Measurements from ENCODE around the gene TFCP2L1. TPM values are rescaled to one million over a fixed set of nuclear protein-coding genes. Genes with fewer than 3 reads are reported as not detected.
A peak's percentile ranks its signal among the peaks of the same experiment; 100 is the strongest.

The TFCP2L1 gene
- total RNA-seq, 1 experiment from 2014 or later = 29.8 TPM

DNA sequence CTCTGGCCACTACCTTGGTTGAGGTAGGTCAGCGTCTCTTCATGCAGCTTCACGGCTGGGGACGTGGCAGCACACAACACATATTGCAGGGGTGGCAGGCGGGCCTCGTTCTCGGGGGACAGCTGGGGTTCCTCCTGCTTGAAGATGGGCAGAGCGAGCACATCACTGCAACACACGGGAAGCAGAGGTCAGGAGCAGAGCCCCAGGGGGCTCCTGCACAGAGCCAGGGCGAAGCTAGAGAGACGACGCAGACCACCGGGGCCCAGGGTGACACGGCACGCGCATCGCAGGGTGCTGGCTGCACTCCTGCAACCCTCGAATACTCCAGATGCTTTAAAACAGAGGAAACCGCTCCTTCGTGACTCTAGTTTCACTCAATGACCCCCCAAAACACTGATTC lies 3.9 kb downstream of the TFCP2L1 start:
- Mint-ChIP-seq H3K27ac (ENCODE audit: unreplicated experiment) (no peak overlapping the region), H3K27me3 (ENCODE audit: unreplicated experiment) (no peaks in the 10 kb centered on the region), H3K4me3 (ENCODE audit: low read depth, unreplicated experiment) (peak overlapping the region; percentile 88), H3K4me1 (ENCODE audit: low read depth, unreplicated experiment) (peaks cover 37% of the 10 kb centered on the region), H3K36me3 (ENCODE audit: insufficient read depth, unreplicated experiment) (peaks cover 45% of the 10 kb centered on the region), H3K9me3 (ENCODE audit: low read depth, unreplicated experiment) (no peaks in the 10 kb centered on the region)
- TF ChIP-seq, protein P1, sequence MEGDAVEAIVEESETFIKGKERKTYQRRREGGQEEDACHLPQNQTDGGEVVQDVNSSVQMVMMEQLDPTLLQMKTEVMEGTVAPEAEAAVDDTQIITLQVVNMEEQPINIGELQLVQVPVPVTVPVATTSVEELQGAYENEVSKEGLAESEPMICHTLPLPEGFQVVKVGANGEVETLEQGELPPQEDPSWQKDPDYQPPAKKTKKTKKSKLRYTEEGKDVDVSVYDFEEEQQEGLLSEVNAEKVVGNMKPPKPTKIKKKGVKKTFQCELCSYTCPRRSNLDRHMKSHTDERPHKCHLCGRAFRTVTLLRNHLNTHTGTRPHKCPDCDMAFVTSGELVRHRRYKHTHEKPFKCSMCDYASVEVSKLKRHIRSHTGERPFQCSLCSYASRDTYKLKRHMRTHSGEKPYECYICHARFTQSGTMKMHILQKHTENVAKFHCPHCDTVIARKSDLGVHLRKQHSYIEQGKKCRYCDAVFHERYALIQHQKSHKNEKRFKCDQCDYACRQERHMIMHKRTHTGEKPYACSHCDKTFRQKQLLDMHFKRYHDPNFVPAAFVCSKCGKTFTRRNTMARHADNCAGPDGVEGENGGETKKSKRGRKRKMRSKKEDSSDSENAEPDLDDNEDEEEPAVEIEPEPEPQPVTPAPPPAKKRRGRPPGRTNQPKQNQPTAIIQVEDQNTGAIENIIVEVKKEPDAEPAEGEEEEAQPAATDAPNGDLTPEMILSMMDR (IDR thresholded peaks at IDR 0.05; ENCODE audit: unreplicated experiment) = no peak
- intact Hi-C loops (cut with micrococcal nuclease; ENCODE audit: unreplicated experiment) = loop anchor here (10.0 kb wide), 1 partner anchor 146 kb away; no protein-coding TSS in a partner anchor
- no peak for DNase-seq
- CTCF ChIA-PET = interaction anchor here (0.6 kb wide), 1 partner anchor 15 kb away, joined by 3 read pairs; no protein-coding TSS in a partner anchor
- BruUV-seq (replicated peaks) = no TSS peak

DNA sequence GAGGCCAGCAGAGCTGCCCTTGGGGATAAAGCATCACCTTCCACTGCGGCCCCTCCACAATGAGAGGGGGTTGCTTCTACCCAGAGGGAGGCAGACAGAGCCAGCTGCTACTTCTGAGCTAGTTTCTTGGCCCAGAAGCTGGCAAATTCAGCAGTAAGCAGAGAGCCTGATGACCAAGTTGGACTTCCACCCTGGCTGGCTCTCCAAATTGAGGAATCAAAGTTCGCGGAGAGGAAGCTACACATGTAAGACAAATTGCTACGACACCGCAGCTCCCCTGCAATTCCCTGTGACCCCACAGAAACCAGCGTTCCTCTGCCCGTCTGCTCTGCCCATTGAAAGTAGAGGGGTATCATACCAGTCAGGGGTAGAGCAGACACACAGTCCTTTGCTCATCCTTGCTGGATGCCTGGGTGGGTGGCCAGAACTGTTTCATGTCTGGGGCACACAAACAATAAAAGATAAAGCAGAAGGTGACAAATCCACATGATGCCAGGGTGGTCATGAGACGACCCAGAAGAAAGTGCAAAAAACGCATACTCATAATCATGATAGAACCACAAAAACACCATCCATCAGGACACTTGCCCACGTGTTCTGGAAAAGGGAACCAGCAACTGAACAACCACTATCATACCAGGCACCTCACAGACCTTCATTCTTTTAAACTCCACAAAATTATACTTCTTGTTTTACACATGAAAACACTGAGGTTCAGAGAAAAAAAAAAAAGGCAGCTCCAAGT lies 5.4 kb downstream of the TFCP2L1 start:
- BruUV-seq (replicated peaks) = no TSS peak
- CTCF ChIA-PET = no interaction called here

DNA sequence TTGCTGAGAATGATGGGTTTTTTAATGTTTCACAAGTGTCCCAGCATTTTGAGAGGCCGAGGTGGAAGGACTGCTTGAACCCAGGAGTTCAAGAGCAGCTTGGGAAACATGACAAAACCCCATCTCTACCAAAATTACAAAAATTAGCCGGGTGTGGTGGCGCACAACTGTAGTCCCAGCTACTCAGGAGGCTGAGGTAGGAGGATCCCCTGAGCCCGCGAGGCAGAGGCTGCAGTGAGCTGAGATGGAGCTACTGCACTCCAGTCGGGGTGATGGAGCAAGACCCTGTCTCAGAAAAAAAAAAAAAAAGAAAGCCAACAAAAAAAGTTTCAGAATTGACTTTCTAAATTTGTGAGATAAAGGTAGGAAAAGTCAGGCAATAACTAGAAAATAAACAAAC lies 8.7 kb downstream of the TFCP2L1 start:
- peaks cover 18% of the 10 kb centered on the region for H3K36me3 Mint-ChIP-seq (ENCODE audit: insufficient read depth, unreplicated experiment)
- DNase-seq = no peak
- no peaks in the 10 kb centered on the region for H3K9me3 Mint-ChIP-seq (ENCODE audit: low read depth, unreplicated experiment)
- TF ChIP-seq, protein P1 (IDR thresholded peaks at IDR 0.05; ENCODE audit: unreplicated experiment) = no peak
- no TSS peak for BruUV-seq (replicated peaks)
- H3K27ac Mint-ChIP-seq (ENCODE audit: unreplicated experiment) = no peak overlapping the region
- H3K4me3 Mint-ChIP-seq (ENCODE audit: low read depth, unreplicated experiment) = no peak overlapping the region
- intact Hi-C loops (cut with micrococcal nuclease; ENCODE audit: unreplicated experiment) = no loop called here
- peaks cover 30% of the 10 kb centered on the region for H3K4me1 Mint-ChIP-seq (ENCODE audit: low read depth, unreplicated experiment)
- CTCF ChIA-PET = no interaction called here
- no peaks in the 10 kb centered on the region for H3K27me3 Mint-ChIP-seq (ENCODE audit: unreplicated experiment)

More for the DNA sequence above, 5.4 kb downstream of the TFCP2L1 start:
- Mint-ChIP-seq H3K27me3 (ENCODE audit: unreplicated experiment) (no peaks in the 10 kb centered on the region), H3K4me3 (ENCODE audit: low read depth, unreplicated experiment) (no peak overlapping the region), H3K27ac (ENCODE audit: unreplicated experiment) (no peak overlapping the region), H3K9me3 (ENCODE audit: low read depth, unreplicated experiment) (no peaks in the 10 kb centered on the region), H3K4me1 (ENCODE audit: low read depth, unreplicated experiment) (peaks cover 37% of the 10 kb centered on the region), H3K36me3 (ENCODE audit: insufficient read depth, unreplicated experiment) (peaks cover 32% of the 10 kb centered on the region)
- TF ChIP-seq, protein P1 (IDR thresholded peaks at IDR 0.05; ENCODE audit: unreplicated experiment) = no peak
- no peak for DNase-seq
- intact Hi-C loops (cut with micrococcal nuclease; ENCODE audit: unreplicated experiment) = loop anchor here (10.0 kb wide), 1 partner anchor 145 kb away; no protein-coding TSS in a partner anchor

DNA sequence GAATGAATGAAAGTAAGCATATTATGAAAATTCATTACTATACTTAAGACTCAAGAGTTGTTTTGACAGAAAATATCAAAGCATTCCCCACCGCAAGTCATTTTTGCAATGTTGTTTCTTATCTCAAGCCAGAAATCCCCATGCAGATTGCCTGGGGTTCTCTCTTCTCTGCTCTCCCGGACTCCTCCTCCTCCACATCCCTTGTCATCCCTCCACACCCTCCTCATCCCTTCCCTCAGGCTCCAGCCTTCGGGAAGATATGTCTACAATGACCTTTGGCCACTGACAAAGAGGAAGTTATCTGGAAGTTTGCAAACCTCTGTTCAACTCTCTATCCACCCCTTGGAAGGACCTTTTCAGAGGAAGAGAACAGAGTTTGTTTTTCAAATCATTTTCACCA lies 11.9 kb downstream of the TFCP2L1 start:
- H3K36me3 Mint-ChIP-seq (ENCODE audit: insufficient read depth, unreplicated experiment) = peaks cover 13% of the 10 kb centered on the region
- CTCF ChIA-PET = interaction anchor here (0.7 kb wide), 1 partner anchor 1720 kb away, joined by 7 read pairs; no protein-coding TSS in a partner anchor
- H3K4me3 Mint-ChIP-seq (ENCODE audit: low read depth, unreplicated experiment) = no peak overlapping the region
- peaks cover 21% of the 10 kb centered on the region for H3K4me1 Mint-ChIP-seq (ENCODE audit: low read depth, unreplicated experiment)
- BruUV-seq (replicated peaks) = no TSS peak
- no peak overlapping the region for H3K27ac Mint-ChIP-seq (ENCODE audit: unreplicated experiment)
- DNase-seq = no peak
- intact Hi-C loops (cut with micrococcal nuclease; ENCODE audit: unreplicated experiment) = loop anchor here (5.0 kb wide), 1 partner anchor 84 kb away; no protein-coding TSS in a partner anchor
- no peaks in the 10 kb centered on the region for H3K27me3 Mint-ChIP-seq (ENCODE audit: unreplicated experiment)
- TF ChIP-seq, protein P1 (IDR thresholded peaks at IDR 0.05; ENCODE audit: unreplicated experiment) = no peak
- no peaks in the 10 kb centered on the region for H3K9me3 Mint-ChIP-seq (ENCODE audit: low read depth, unreplicated experiment)

All from Calu3 (cell line).